ENCODE data around the gene TET1. TPM values are rescaled to one million over a fixed set of nuclear protein-coding genes. Genes with fewer than 3 reads are reported as not detected.
"Not testable (repeated sequence)": the region's sequence is repeated elsewhere in the genome, so short reads cannot be mapped to it uniquely, and the experiment has no call there.

Gene TET1
- total RNA-seq, 1 donor from 2014 or later, result 1.7 TPM

GRCh38 chr10:68697106-68697505, 137.0 kb downstream of the TET1 start:
- intact Hi-C loops (cut with micrococcal nuclease), result no loop called here

DNA sequence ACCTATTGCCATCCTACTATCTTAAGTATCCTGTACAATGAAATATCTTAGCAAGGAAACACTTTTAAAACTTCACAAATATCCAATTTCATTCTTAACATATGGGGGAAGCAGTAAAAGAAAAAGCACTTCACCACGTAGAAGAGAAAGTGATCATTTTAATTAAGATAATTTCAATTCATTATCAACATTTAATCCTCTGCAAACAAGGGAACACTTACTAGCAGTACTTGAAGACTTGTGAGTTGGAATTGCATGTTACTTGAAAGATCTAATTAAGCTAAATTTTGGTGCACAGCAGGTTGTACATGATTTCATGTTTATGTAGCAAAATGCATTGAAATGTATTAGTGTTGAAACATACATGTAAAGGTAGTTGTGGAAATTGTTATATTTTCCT, 140.1 kb downstream of the TET1 start:
- intact Hi-C loops (cut with micrococcal nuclease), result no loop called here

GRCh38 chr10:68705548-68705947, 145.4 kb downstream of the TET1 start:
- intact Hi-C loops (cut with micrococcal nuclease), result no loop called here

GRCh38 chr10:68708987-68709386, 148.8 kb downstream of the TET1 start:
- intact Hi-C loops (cut with micrococcal nuclease), result not testable (repeated sequence)

GRCh38 chr10:68713065-68713464, 152.9 kb downstream of the TET1 start:
- intact Hi-C loops (cut with micrococcal nuclease), result not testable (repeated sequence)

- intact Hi-C loops (cut with micrococcal nuclease), result no loop called here
Observed at GRCh38 chr10:68717435-68717834, 157.3 kb downstream of the TET1 start.

GRCh38 chr10:68720793-68721672, 160.9 kb downstream of the TET1 start, which contains the start of gene CCAR1:
Gene CCAR1 (plus strand): TSS chr10:68721239. CDS start chr10:68722505, 1,266 bp downstream.
- intact Hi-C loops (cut with micrococcal nuclease), result loop anchor here (1.0 to 5.0 kb wide), 15 partner anchors 121 to 1512 kb away; partner anchors contain the start of genes DDX50, DNA2, HERC4 and HNRNPH3

- intact Hi-C loops (cut with micrococcal nuclease), result loop anchor here (1.0 to 5.0 kb wide), 15 partner anchors 122 to 1511 kb away; partner anchors contain the start of genes DDX50, DNA2, HERC4 and HNRNPH3
Observed at GRCh38 chr10:68721673-68722335, 161.7 kb downstream of the TET1 start.

- intact Hi-C loops (cut with micrococcal nuclease), result no loop called here
Observed at GRCh38 chr10:68725016-68725415, 164.9 kb downstream of the TET1 start.

- intact Hi-C loops (cut with micrococcal nuclease), result no loop called here
Observed at GRCh38 chr10:68727146-68727545, 167.0 kb downstream of the TET1 start.

DNA sequence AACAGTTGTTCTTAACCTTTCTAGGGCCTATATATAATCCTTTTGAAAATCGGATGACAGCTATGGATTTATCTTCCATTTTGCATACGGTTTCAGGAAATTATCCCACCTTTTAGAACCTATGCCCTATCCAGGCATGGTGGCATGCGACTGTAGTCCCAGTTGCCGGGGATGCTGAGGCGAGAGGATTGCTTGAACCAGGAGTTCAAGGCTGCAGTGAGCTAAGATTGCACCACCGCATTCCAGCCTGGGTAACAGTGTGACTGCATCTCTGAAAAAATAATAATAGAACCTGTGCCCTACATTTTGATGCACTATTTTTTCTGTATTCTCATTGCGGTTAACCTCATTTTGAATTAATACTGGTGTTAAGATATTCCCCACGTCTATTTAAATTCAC, 172.5 kb downstream of the TET1 start:
- intact Hi-C loops (cut with micrococcal nuclease), result no loop called here

- intact Hi-C loops (cut with micrococcal nuclease), result no loop called here
Observed at GRCh38 chr10:68734349-68734748, 174.2 kb downstream of the TET1 start.

- intact Hi-C loops (cut with micrococcal nuclease), result no loop called here
Observed at GRCh38 chr10:68735119-68735518, 175.0 kb downstream of the TET1 start.

DNA sequence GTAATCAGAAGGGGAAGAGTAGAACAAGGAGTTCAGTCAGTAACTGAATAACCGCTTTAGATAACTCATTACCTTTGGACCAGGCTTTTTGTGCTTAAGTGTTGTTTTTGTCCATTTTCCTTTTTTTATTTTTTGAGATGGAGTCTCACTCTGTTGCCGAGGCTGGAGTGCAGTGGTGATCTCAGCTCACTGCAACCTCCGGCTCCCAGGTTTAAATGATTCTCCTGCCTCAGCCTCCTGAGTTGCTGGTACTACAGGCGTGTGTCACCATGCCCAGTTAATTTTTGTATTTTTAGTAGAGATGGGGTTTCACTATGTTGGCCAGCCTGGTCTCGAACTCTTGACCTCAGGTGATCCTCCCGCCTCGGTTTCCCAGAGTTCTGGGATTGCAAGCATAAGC, 175.6 kb downstream of the TET1 start:
- intact Hi-C loops (cut with micrococcal nuclease), result not testable (repeated sequence)

GRCh38 chr10:68740676-68741075, 180.5 kb downstream of the TET1 start:
- intact Hi-C loops (cut with micrococcal nuclease), result not testable (repeated sequence)

GRCh38 chr10:68742397-68742796, 182.3 kb downstream of the TET1 start:
- intact Hi-C loops (cut with micrococcal nuclease), result no loop called here

Other genes starting within 250 kb of the TET1 start
- gene HNRNPH3, start 228.3 kb upstream of the TET1 start, total RNA-seq, result 119 and 121 TPM in 2 replicates
- gene PBLD, start 227.4 kb upstream of the TET1 start, total RNA-seq, result 1.7 and 2.3 TPM in 2 replicates
- 15.0 and 16.1 TPM in 2 replicates for gene RUFY2, start 153.1 kb upstream of the TET1 start, total RNA-seq
- 36.3 and 38.1 TPM in 2 replicates for gene DNA2, start 88.4 kb upstream of the TET1 start, total RNA-seq
- gene SLC25A16, start 32.8 kb upstream of the TET1 start, total RNA-seq, result 21.8 and 23.1 TPM in 2 replicates
- gene CCAR1, start 160.9 kb downstream of the TET1 start, total RNA-seq, result 74.6 and 93.1 TPM in 2 replicates

Data from T-helper 1 cell treated with Interleukin-12 subunit alpha and Interleukin-12 subunit beta and Interleukin-4 antibody, amounts not matched to agents 30 ng/mL and 1 ng/mL, for 36 hours (primary cell).